ENCODE measurements around the gene TP63.

GRCh38 chr3:189780546-189781270, 149.5 kb downstream of the TP63 start:
- TF ChIP-seq CTCF (IDR thresholded peaks at IDR 0.05) (no peak), POLR2A (IDR thresholded peaks at IDR 0.05) (no peak)
